Thymus (tissue), 14 donors: ENCODE data around the gene KNDC1. TPM values are rescaled to one million over a fixed set of nuclear protein-coding genes. Genes with fewer than 3 reads are reported as not detected.
"Not testable (repeated sequence)": the region's sequence is repeated elsewhere in the genome, so short reads cannot be mapped to it uniquely, and the experiment has no call there.

Experiments
- DNase-seq, 9 donors: peaks; one replicate each; pipeline ENCODE4 v3.0.0-alpha.2; 2013; ENCODE audit warnings: low spot score in 9 of 9, low read depth in 6 of 9, missing footprints in 1 of 9
- H3K27ac ChIP-seq, 2 donors: one replicate each; pipeline ENCODE4 v1.5.1; 2013; ENCODE audit warnings: control low read depth in 1 of 2, low read depth in 1 of 2, low read length in 1 of 2, mild to moderate bottlenecking in 1 of 2, moderate library complexity in 1 of 2
- H3K27me3 ChIP-seq, 2 donors: one replicate each; pipeline ENCODE4 v1.5.1; 2013; ENCODE audit warnings: low read length in 1 of 2; ENCODE audit not compliant: control insufficient read depth in 2 of 2, insufficient read depth in 1 of 2
- H3K36me3 ChIP-seq, 2 donors: one replicate each; pipeline ENCODE4 v1.5.1; 2013; ENCODE audit warnings: low read length in 1 of 2, mild to moderate bottlenecking in 1 of 2, moderate library complexity in 1 of 2; ENCODE audit not compliant: control insufficient read depth in 2 of 2, insufficient read depth in 2 of 2
- H3K4me1 ChIP-seq, 2 donors: one replicate each; pipeline ENCODE4 v1.5.1; 2013; ENCODE audit warnings: low read length in 2 of 2; ENCODE audit not compliant: control insufficient read depth in 2 of 2, insufficient read depth in 2 of 2
- H3K4me3 ChIP-seq, 2 donors: one replicate each; pipeline ENCODE4 v1.5.1; 2013; ENCODE audit warnings: low read length in 2 of 2, control low read depth in 1 of 2, mild to moderate bottlenecking in 1 of 2
- H3K9me3 ChIP-seq, 2 donors: one replicate each; pipeline ENCODE4 v1.5.1; 2013; ENCODE audit warnings: low read length in 1 of 2, mild to moderate bottlenecking in 1 of 2; ENCODE audit not compliant: control insufficient read depth in 2 of 2, insufficient read depth in 1 of 2
- WGBS: extraction: QIAGEN DNeasy Blood & Tissue Kit; methylation state at CpG from one replicate; pipeline ENCODE4 v1.1.7; 2013; 5-methylcytosine and 5-hydroxymethylcytosine counted together
- long read RNA-seq, 10 donors: transcript quantifications; one replicate each; lab custom pipeline, GENCODE V29; 2026
- polyA plus RNA-seq: library from polyadenylated mRNA; stranded (reverse); fragments of 200-250 nt; gene quantifications from one replicate; pipeline ENCODE4 v1.2.3, GENCODE V29; 2013
- total RNA-seq: library from RNA; stranded (reverse); fragments of 120-200 nt; gene quantifications from one replicate; pipeline ENCODE4 v1.2.4, GENCODE V29; 2013
- donor health status: healthy.

KNDC1 gene, protein sequence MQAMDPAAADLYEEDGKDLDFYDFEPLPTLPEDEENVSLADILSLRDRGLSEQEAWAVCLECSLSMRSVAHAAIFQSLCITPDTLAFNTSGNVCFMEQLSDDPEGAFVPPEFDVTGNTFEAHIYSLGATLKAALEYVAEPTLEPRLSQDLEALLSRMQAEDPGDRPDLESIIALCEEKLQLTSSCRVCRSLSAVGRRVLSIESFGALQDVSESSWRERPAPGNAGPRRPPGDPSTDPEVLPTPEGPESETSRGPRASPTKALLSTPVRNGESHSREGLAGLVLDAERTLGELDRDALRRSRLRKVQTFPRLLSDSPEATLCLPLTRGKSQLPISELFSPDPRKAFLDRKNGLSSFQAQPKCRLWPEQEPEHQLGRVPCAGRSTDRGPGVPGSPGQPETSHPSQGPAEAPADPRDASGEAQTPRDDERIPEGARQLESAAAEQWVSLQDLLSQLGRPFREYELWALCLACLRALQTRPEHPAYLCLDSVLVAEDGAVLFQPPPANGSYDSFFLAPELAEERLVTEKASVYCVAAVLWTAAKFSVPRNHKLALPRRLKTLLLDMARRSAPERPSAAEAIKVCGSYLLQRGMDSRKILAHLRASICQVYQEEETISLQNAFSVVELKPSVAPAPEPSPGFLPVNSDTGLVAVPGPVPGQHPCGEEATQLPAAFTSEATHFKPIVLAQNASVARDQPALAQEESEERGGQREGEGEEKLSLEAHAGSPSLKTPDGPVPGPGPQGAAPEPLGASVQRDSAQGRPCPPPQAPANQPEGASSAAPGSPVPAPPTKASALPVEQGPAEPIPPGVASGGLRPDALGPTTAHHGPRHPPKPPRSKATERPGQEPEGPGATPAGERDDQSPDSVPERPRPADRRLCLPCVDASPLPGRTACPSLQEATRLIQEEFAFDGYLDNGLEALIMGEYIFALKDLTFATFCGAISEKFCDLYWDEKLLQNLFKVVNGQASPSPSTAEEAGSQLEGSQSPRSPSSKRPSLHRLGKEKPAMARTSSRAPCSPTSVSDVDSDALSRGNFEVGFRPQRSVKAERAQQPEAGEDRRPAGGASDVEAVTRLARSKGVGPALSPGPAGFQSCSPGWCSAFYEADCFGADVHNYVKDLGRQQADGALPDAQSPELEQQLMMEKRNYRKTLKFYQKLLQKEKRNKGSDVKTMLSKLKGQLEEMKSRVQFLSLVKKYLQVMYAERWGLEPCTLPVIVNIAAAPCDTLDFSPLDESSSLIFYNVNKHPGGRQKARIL (N-terminal part only)
- total RNA-seq, result 0.19 TPM
- polyA plus RNA-seq, result 0.02 TPM
- long read RNA-seq, donor 1, result 0 reads
- long read RNA-seq, donor 2, result 0 reads
- long read RNA-seq, donor 3, result 0 reads
- long read RNA-seq, donor 4, result 0 reads
- long read RNA-seq, donor 5, result 0 reads
- long read RNA-seq, donor 6, result 0 reads
- long read RNA-seq, donor 7, result 0 reads
- long read RNA-seq, donor 8, result 0 reads
- long read RNA-seq, donor 9, result 0 reads
- long read RNA-seq, donor 10, result 0 reads

DNA sequence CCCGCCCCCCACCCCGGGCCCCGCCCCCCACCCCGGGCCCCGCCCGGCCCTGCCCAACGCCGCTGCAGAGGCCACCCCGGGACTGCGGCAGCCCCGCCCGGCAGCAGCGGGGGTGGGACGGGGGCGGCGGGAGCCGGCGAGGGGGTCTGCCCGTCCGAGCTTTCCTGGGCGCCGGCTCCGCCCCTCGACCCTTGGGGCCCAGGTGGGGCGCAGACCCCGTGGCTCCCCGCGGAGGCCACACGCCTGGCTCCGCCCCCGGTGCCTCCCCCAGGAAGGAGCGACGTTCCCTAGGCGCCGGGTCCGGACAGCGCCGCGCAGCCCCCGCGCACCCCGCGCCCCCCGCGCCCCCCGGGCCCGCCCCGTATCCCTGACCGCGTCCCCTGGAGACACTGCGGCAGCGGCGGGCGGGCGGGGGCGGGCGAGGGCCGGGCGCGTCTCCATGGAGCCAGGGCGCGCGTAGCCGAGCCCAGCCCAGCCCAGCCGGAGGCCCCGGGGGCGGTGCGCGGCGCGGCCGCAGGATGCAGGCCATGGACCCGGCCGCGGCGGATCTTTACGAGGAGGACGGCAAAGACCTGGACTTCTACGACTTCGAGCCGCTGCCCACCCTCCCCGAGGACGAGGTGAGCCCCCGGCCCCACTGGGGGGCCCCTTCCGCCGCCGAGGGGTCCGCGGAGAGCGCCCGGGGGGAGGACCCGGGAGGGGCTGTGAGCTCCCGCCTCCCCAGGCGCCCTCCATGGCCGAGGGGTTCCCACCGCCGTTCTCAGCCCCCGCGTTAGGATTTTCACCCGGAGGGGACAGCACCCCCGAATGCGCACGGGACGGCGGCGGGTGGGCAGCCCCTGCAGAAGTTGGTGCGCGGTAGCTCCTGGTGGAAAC, at the start of gene KNDC1:
TSS of gene KNDC1 (plus strand) at position 270 of the 876 bp plus-strand sequence. CDS start at position 519, 249 bp downstream.
- no peak for DNase-seq
- Histone ChIP-seq H3K36me3 (no peaks in the 10 kb centered on the region), H3K9me3 (no peaks in the 10 kb centered on the region), H3K4me1 (no peaks in the 10 kb centered on the region), H3K27me3 (peaks cover 32 to 46% of the 10 kb centered on the region in 2 donors), H3K4me3 (peak within 1 kb of the TSS in 1 of 2 donors; percentile 18), H3K27ac (no peak within 1 kb of the TSS)
- 1% methylated on average over 108 of the region's 108 CpGs for WGBS

DNA sequence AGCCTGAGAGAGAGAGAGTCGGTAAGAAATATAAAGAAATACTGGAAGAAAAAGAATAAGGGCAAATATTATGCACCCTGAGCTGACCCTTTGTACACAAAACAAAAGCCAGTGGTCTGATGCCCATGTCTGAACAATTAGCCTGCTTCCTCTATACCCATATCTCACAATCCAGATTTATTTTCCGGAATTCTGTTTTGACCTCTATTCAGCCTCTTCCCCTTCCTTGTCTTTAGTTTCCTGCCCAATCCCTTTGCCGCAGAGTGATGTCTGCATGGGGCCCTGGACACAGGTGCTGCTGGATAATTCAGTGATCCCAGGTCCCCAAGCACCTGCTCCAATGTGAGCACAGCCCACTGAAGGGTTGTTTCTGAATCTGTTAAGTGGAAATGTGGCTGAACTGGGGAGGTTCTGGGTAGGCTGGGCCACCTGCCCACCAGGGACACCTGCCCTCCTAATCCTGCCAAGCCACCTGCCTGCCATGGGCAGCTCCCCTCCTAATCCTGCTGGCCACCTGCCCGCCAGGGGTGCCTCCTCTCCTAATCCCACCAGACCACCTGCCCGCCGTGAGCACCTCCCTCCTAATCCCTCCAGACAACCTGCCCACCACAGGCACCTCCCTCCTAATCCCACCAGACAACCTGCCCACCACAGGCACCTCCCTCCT, 49.3 kb upstream of the KNDC1 start:
- DNase-seq, result no peak
- Histone ChIP-seq H3K36me3 (no peaks in the 10 kb centered on the region), H3K9me3 (peaks cover 9 to 80% of the 10 kb centered on the region in 2 donors), H3K4me1 (no peaks in the 10 kb centered on the region), H3K27me3 (no peaks in the 10 kb centered on the region), H3K27ac (no peak overlapping the region), H3K4me3 (no peak overlapping the region)
- WGBS, result 39% methylated on average over 6 of the region's 6 CpGs

DNA sequence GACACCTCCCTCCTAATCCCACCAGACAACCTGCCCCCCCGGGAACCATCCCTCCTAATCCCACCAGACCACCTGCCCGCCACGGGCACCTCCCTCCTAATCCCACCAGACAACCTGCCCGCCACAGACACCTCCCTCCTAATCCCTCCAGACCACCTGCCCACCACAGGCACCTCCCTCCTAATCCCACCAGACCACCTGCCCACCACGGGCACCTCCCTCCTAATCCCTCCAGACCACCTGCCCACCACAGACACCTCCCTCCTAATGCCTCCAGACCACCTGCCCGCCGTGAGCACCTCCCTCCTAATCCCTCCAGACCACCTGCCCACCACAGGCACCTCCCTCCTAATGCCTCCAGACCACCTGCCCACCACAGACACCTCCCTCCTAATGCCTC, 48.4 kb upstream of the KNDC1 start:
- not testable (repeated sequence) for H3K27me3 ChIP-seq, H3K27ac ChIP-seq, H3K4me3 ChIP-seq, H3K36me3 ChIP-seq, H3K4me1 ChIP-seq
- H3K9me3 ChIP-seq, result peaks cover 9 to 82% of the 10 kb centered on the region in 2 donors
- 35% methylated on average over 6 of the region's 7 CpGs for WGBS
- DNase-seq, result peak in 2 of 9 donors; percentile 7 to 32

DNA sequence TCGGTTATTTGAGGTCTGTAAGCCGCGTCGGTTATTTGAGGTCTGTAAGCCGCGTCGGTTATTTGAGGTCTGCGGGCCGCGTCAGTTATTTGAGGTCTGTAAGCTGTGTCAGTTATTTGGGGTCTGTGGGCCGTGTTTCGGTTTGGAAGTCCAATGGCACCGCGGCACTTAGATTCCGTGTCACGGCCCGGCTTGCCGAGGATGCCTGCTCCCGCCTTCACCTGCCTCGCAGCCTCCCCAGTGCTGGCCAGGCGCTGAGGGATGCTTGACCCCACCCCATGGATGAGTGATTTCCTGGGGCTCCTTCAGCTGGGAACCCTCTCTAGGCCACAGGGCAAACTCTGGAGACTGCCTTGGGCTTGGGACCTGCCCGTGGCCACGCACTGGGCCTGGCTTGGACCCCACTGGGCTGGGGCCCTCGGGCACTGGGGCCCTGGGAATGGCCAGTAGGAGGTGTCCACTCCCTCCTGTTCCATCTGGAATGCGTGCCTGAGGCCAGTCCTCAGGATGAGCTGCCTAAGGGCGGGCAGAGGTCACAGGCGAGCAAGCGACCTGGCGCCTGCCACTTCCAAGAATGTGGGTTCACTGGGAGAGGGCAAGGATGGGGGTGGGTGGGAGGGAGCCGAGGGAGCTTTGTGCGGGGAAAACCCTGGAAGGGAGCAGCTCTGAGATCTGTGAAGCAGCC, 46.7 kb upstream of the KNDC1 start:
- Histone ChIP-seq H3K9me3 (peaks cover 8 to 83% of the 10 kb centered on the region in 2 donors), H3K4me1 (no peaks in the 10 kb centered on the region), H3K4me3 (no peak overlapping the region), H3K36me3 (no peaks in the 10 kb centered on the region), H3K27ac (no peak overlapping the region), H3K27me3 (no peaks in the 10 kb centered on the region)
- WGBS, result 94% methylated on average over 31 of the region's 31 CpGs
- no peak for DNase-seq

DNA sequence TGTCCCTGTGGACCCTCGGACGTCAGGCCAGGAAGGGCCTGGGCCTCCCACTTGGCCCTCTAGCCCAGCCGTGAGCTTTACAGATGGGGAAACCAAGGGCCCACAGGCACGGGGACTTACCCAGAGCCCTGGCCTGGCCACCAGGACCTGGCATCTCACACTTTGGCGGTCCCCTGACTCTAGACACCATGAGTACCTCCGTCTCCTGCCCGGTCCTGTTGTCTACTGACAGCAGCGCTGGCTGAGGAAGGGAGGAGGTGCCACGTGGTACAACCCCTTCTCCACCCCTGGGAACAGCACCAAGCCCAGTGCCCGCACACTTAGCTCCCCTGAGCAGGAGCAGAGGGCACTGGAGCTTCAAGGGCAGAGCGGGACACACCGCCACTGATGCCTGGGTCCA, 46.2 kb upstream of the KNDC1 start:
- H3K36me3 ChIP-seq, result no peaks in the 10 kb centered on the region
- H3K9me3 ChIP-seq, result peaks cover 7 to 81% of the 10 kb centered on the region in 2 donors
- H3K27ac ChIP-seq, result no peak overlapping the region
- DNase-seq, result no peak
- WGBS, result 95% methylated on average over 12 of the region's 12 CpGs
- H3K4me3 ChIP-seq, result no peak overlapping the region
- H3K27me3 ChIP-seq, result no peaks in the 10 kb centered on the region
- H3K4me1 ChIP-seq, result no peaks in the 10 kb centered on the region

DNA sequence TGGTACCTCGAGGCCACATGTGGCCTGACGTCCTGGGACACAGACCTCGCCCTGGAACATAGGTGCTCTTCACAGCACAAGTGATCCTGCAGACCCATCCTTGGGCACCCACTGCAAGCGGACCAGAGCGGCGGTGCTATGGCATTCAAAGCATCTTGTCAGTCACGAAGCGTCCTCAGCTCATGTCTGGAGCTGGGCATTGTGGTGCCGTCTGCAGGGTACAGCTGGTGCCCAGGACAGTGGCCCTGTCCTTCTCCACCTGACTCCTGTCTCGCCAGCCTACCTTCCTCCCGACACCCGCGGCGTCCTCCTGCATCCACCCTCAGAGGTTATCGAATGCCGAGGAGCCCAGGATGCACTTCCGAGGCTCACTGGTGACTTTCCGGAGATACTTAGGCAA, 45.8 kb upstream of the KNDC1 start:
- WGBS, result 96% methylated on average over 18 of the region's 18 CpGs
- no peak for DNase-seq
- Histone ChIP-seq H3K27ac (no peak overlapping the region), H3K27me3 (no peaks in the 10 kb centered on the region), H3K4me3 (no peak overlapping the region), H3K9me3 (peaks cover 7 to 77% of the 10 kb centered on the region in 2 donors), H3K4me1 (no peaks in the 10 kb centered on the region), H3K36me3 (no peaks in the 10 kb centered on the region)

DNA sequence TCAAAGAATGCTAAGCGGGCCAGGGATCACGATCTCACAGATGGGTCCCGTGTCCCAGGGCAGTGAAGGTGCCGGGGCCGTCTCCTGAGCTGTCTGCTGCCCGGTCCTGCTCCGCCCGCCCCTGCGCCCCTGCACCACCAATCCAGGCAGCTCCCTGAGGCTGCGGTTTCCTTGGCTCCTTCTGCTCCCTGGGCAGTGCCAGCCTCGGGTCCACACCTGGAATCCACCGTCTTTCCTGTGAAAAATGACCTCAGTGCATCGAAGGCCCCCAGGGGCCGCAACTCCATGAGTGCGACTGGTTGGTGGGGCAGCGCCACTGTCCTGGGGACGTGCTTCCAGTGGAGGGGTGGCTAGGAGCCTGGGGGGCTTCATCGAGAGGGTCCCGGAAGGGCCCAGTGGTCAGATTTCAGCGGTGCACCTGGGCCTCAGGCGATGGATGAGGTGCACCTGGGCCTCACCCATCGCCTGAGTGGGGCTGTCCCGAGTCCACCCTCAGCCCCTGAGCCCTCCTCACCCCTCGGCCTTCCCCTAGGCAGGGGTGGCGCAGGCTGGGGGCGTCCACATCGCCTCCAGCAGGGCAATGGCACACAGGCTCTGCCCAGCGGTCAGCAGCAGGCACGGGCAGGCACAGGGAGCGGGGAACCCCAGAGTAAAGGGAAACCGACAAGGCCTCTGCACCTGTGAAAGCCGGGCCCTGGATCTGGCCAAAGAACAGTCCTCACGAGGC, 45.1 kb upstream of the KNDC1 start:
- no peak for DNase-seq
- Histone ChIP-seq H3K27ac (no peak overlapping the region), H3K9me3 (peaks cover 7 to 72% of the 10 kb centered on the region in 2 donors), H3K4me3 (no peak overlapping the region), H3K4me1 (no peaks in the 10 kb centered on the region), H3K36me3 (no peaks in the 10 kb centered on the region), H3K27me3 (no peaks in the 10 kb centered on the region)
- WGBS, result 93% methylated on average over 33 of the region's 33 CpGs
